CD8-positive, alpha-beta memory T cell (primary cell): ENCODE measurements around the gene CCT7. TPM values are rescaled to one million over a fixed set of nuclear protein-coding genes. Genes with fewer than 3 reads are reported as not detected.
A peak's percentile ranks its signal among the peaks of the same experiment; 100 is the strongest.

Source experiments
- CTCF ChIA-PET: fragments of 350-600 bp; sonication (Branson Sonifier 250); formaldehyde crosslinking; loops from one replicate; lab custom pipeline; 2021; ENCODE audit warnings: antibody characterized with exemption; lab: Charles Lee
- POLR2A ChIA-PET: fragments of 350-600 bp; sonication (Branson Sonifier 250); formaldehyde crosslinking; loops from one replicate; lab custom pipeline; 2021; ENCODE audit warnings: antibody characterized with exemption; lab: Charles Lee
- DNase-seq, 5 donors: peaks; one replicate each; pipeline versions ENCODE4 v3.0.0 to v3.0.0-alpha.2; 2020 to 2022; ENCODE audit warnings: mixed read lengths in 1 of 5
- H3K27ac ChIP-seq: one replicate; pipeline ENCODE4 v1.7.0; 2013; ENCODE audit warnings: low read depth, mild to moderate bottlenecking, low read length, moderate library complexity
- H3K27me3 ChIP-seq: 2 replicates; pipeline ENCODE4 v1.7.0; 2013; ENCODE audit warnings: low read length, mild to moderate bottlenecking; ENCODE audit not compliant: insufficient read depth, poor library complexity, severe bottlenecking
- H3K36me3 ChIP-seq: 2 replicates; pipeline ENCODE4 v1.7.0; 2013; ENCODE audit warnings: mild to moderate bottlenecking, low read length, moderate library complexity; ENCODE audit not compliant: insufficient read depth
- H3K4me1 ChIP-seq: 2 replicates; pipeline ENCODE4 v1.7.0; 2013; ENCODE audit warnings: mild to moderate bottlenecking, low read length, moderate library complexity; ENCODE audit not compliant: insufficient read depth
- H3K4me3 ChIP-seq: 2 replicates; pipeline ENCODE4 v1.7.0; 2013; ENCODE audit warnings: mild to moderate bottlenecking, low read length
- H3K9me3 ChIP-seq: 2 replicates; pipeline ENCODE4 v1.7.0; 2013; ENCODE audit warnings: mild to moderate bottlenecking, low read length
- H3K27ac Mint-ChIP-seq, 8 donors: one replicate each; pipeline ENCODE4 v1.8.0; 2020 to 2021; ENCODE audit warnings: mixed read lengths in 8 of 8, mild to moderate bottlenecking in 6 of 8, inconsistent platforms in 3 of 8, moderate library complexity in 3 of 8
- H3K27me3 Mint-ChIP-seq, 2 donors: one replicate each; pipeline ENCODE4 v1.8.0; 2020 to 2021; ENCODE audit warnings: mixed read lengths in 2 of 2, mild to moderate bottlenecking in 1 of 2, moderate library complexity in 1 of 2
- H3K36me3 Mint-ChIP-seq, 3 donors: one replicate each; pipeline ENCODE4 v1.8.0; 2020 to 2021; ENCODE audit warnings: mixed read lengths in 3 of 3, inconsistent platforms in 1 of 3, mild to moderate bottlenecking in 1 of 3
- H3K4me1 Mint-ChIP-seq, 3 donors: one replicate each; pipeline ENCODE4 v1.8.0; 2020 to 2021; ENCODE audit warnings: mixed read lengths in 3 of 3, inconsistent platforms in 1 of 3, mild to moderate bottlenecking in 1 of 3
- H3K4me3 Mint-ChIP-seq, 7 donors: one replicate each; pipeline ENCODE4 v1.8.0; 2020 to 2021; ENCODE audit warnings: mixed read lengths in 7 of 7, mild to moderate bottlenecking in 6 of 7, moderate library complexity in 4 of 7, inconsistent platforms in 2 of 7
- H3K9me3 Mint-ChIP-seq, 5 donors: one replicate each; pipeline ENCODE4 v1.8.0; 2020 to 2022; ENCODE audit warnings: mixed read lengths in 5 of 5, mild to moderate bottlenecking in 3 of 5, moderate library complexity in 2 of 5, inconsistent platforms in 1 of 5
- polyA plus RNA-seq: library from polyadenylated mRNA; unstranded; fragments of 300-500 nt; fragmentation: Illumina TruSeq; gene quantifications from one replicate; pipeline ENCODE4 v1.2.3, GENCODE V29; 2021
- total RNA-seq, 2 experiments: library from RNA; stranded (reverse); gene quantifications; one replicate each; pipeline ENCODE4 v1.2.3, GENCODE V29; 2021

The CCT7 gene
- total and polyA plus RNA-seq, 3 experiments from 2014 or later = 263 to 758 (median 750) TPM

DNA sequence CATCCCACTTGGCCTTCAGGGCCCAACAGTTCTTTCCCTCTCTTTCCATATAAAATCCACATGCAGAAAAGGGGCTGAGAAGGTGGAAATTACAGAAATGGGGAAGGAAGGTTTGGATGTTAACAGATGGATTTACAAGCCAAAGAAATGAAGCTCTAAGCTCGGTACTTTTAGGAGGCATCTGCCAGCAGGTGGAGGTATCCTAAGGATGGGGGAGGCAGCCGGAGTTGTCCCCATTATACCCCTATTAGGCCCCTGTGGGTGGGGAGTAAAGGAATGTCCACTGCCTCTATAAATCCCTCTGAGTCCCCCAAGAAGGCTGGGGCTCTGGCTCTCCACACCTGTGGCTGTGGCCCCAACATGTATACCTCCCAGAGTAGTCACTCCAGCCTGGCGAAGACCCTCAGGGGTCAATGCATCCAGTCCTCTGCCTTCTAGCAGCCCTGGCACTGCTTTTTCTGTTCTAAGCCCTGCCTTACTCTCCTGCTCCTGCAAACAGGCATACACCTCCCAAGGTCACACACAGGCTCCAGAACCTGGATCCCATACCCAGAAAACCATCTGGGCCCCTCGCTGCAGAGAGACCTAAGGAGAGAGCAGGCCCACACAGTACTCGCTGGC lies 48.9 kb downstream of the CCT7 start:
- no peak for DNase-seq
- H3K4me3 Mint-ChIP-seq = peak overlapping the region; percentile 77 to 94 (median 87)
- ChIA-PET CTCF (no interaction called here), POLR2A (no interaction called here)
- H3K9me3 Mint-ChIP-seq = no peaks in the 10 kb centered on the region
- peaks cover 17 to 33% (median 29%) of the 10 kb centered on the region in 3 donors for H3K4me1 Mint-ChIP-seq
- no peak overlapping the region for H3K27ac ChIP-seq
- H3K36me3 ChIP-seq = no peaks in the 10 kb centered on the region
- peaks cover 18% of the 10 kb centered on the region for H3K4me1 ChIP-seq
- H3K4me3 ChIP-seq = no peak overlapping the region
- no peaks in the 10 kb centered on the region for H3K9me3 ChIP-seq
- peak overlapping the region in 7 of 8 donors; percentile 55 to 83 (median 71) for H3K27ac Mint-ChIP-seq
- H3K27me3 ChIP-seq = no peaks in the 10 kb centered on the region
- peaks cover 0 to 2% (median 1%) of the 10 kb centered on the region in 3 donors for H3K36me3 Mint-ChIP-seq
- peaks cover under 1 to 3% of the 10 kb centered on the region in 2 donors for H3K27me3 Mint-ChIP-seq

DNA sequence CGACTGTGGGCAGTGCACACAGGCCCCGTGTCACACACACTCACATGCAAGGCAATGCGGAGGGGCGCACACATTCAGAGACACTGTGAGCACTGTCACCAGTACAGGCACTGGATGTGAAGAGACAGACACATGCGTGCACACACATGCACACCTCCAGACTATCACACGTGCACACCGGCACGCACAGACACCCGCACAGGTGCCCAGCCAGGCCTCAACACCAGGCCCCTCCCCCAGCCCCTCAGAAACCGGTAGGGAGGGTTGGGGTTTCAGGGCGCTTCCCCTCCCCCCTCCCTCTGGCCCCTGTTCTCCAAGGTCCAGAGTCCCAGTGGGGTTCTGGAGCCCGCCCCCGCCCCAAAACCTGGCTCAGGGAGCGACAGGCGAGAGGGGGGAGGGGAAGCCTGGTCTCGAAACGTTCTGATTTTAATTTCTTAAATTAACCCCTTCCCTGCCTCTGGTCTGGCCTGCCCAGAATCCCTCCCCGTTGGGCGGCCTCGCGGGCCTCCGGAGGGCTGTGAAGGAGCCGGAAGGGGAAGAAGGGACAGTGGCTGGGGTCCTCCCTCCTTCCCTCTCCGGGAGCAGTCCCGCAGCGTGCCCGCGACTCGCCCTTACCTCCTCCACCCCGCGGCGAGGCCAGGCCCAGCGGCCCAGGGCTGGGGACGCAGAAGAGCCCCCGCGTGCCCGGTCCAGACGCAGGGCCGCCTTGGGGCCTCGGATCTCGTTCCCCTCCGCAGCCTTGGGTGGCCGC lies 49.6 kb downstream of the CCT7 start:
- peak overlapping the region; percentile 39 for H3K27ac ChIP-seq
- H3K27ac Mint-ChIP-seq = peak overlapping the region in 7 of 8 donors; percentile 55 to 83 (median 71)
- H3K9me3 Mint-ChIP-seq = no peaks in the 10 kb centered on the region
- H3K36me3 ChIP-seq = no peaks in the 10 kb centered on the region
- ChIA-PET POLR2A (interaction anchor here (0.7 to 1.6 kb wide), 6 partner anchors 9 to 212 kb away, joined by 3 to 6 read pairs (median 4); partner anchors contain the start of genes ALMS1, CCT7, EGR4 and PRADC1), CTCF (interaction anchor here (0.8 to 0.9 kb wide), 2 partner anchors 9 to 49 kb away, joined by 3 read pairs; partner anchors contain the start of gene EGR4)
- H3K27me3 Mint-ChIP-seq = peaks cover 3 to 7% of the 10 kb centered on the region in 2 donors
- no peaks in the 10 kb centered on the region for H3K9me3 ChIP-seq
- H3K4me3 ChIP-seq = peak overlapping the region; percentile 70
- H3K4me3 Mint-ChIP-seq = peak overlapping the region; percentile 77 to 94 (median 87)
- peak in 1 of 5 donors; percentile 13 for DNase-seq
- no peaks in the 10 kb centered on the region for H3K27me3 ChIP-seq
- peaks cover 18% of the 10 kb centered on the region for H3K4me1 ChIP-seq
- H3K36me3 Mint-ChIP-seq = peaks cover 0 to 2% (median 1%) of the 10 kb centered on the region in 3 donors
- peaks cover 17 to 29% (median 28%) of the 10 kb centered on the region in 3 donors for H3K4me1 Mint-ChIP-seq

DNA sequence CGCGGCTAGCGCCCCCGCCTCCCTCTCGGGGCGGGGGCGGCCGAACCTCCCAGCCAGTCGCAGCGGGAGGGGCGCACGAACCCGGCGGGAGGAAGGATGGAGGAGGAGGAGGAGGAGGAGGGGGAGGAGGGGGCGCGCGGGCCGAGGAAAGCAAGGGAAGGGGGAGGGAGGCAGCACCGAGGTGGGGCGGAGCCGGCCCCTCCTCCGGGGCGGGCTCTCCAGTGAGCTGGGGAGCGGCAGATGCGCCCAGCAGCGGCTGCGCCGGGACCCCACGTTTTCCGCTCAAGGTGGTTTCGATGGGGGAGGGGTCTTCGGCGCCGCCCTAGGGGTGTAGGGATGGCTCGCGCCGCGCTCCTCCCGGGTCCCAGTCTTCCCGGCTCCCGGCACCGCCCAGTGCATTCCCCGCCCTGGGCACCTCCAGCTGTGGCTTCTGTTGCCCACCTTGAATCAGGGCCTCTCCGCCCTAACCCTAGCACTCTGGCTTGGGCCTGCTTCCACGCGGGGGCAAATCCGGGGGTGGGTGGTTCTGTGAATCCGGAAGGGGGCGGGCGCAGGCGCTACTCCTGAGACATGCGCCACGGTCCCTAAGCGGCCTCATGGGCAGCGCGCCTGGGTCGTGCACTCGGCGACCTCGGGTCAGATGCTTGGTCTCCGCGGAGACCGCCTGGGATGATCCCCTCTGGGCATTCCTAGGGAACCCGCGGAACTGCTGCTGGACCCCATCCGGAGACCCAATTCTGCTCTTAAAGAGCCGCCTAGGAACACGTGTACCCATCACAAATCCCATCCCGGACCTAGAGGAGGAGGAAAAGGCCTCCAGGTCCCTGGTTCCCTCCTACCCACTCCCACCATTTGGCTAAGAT lies 50.4 kb downstream of the CCT7 start, which contains the start of gene FBXO41:
TSS of gene FBXO41 (minus strand) at position 183 of the 863 bp plus-strand sequence. CDS start 14,848 bp downstream, outside the sequence.
- peak within 1 kb of the TSS; percentile 70 for H3K4me3 ChIP-seq
- Mint-ChIP-seq H3K4me1 (peaks cover 17 to 29% (median 24%) of the 10 kb centered on the region in 3 donors), H3K36me3 (peaks cover 0 to 1% (median 0%) of the 10 kb centered on the region in 3 donors), H3K27me3 (peaks cover 3 to 7% of the 10 kb centered on the region in 2 donors), H3K9me3 (no peaks in the 10 kb centered on the region), H3K4me3 (peak within 1 kb of the TSS; percentile 82 to 94 (median 87)), H3K27ac (peak within 1 kb of the TSS; percentile 55 to 91 (median 76))
- no peaks in the 10 kb centered on the region for H3K36me3 ChIP-seq
- peaks cover 18% of the 10 kb centered on the region for H3K4me1 ChIP-seq
- H3K27ac ChIP-seq = peak within 1 kb of the TSS; percentile 45
- ChIA-PET CTCF (interaction anchor here (0.8 to 1.4 kb wide), 5 partner anchors 8 to 50 kb away, joined by 3 to 4 read pairs (median 3); partner anchors contain the start of gene EGR4), POLR2A (interaction anchor here (0.7 to 1.6 kb wide), 7 partner anchors 8 to 213 kb away, joined by 3 to 6 read pairs (median 3); partner anchors contain the start of genes ALMS1, CCT7, EGR4 and PRADC1)
- DNase-seq = peak; percentile 58 to 80 (median 67)
- no peaks in the 10 kb centered on the region for H3K27me3 ChIP-seq
- no peaks in the 10 kb centered on the region for H3K9me3 ChIP-seq

DNA sequence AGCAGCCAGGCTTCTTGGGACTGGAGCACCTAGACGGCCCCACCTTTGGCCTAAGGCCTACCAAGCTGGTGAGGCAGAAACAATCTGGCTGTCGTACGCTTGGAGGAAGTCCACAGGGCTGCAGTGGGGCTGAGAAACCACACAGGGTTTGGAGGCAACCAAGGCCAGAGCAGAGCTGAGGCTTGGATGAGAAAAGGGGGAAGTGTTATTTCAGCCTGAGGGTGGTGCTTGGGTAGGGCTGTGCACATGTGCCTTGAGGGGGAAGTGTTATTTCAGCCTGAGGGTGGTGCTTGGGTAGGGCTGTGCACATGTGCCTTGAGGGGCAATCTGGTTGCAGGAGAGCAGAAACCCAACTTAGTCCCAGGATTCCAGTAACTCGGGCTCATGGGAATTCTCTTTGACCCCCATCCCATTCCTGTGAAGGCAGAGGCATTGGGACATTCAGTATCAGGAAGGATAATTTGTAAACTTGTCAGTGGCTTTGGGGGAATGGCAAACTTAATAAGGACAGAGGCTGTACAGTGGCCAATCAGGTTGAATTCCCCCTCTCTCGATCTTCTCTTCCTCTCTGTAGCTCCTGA lies 51.1 kb downstream of the CCT7 start:
- peaks cover 5 to 8% of the 10 kb centered on the region in 2 donors for H3K27me3 Mint-ChIP-seq
- H3K27ac ChIP-seq = no peak overlapping the region
- no peaks in the 10 kb centered on the region for H3K36me3 ChIP-seq
- POLR2A ChIA-PET = interaction anchor here (0.8 to 1.6 kb wide), 3 partner anchors 52 to 100 kb away, joined by 3 to 6 read pairs (median 5); partner anchors contain the start of genes ALMS1 and PRADC1
- DNase-seq = no peak
- H3K4me3 ChIP-seq = peak overlapping the region; percentile 70
- H3K9me3 Mint-ChIP-seq = peaks cover 0 to under 1% (median 0%) of the 10 kb centered on the region in 5 donors
- peak overlapping the region; percentile 72 to 94 (median 79) for H3K4me3 Mint-ChIP-seq
- H3K4me1 Mint-ChIP-seq = peaks cover 17 to 29% (median 25%) of the 10 kb centered on the region in 3 donors
- no peaks in the 10 kb centered on the region for H3K9me3 ChIP-seq
- peaks cover 0 to 1% (median 0%) of the 10 kb centered on the region in 3 donors for H3K36me3 Mint-ChIP-seq
- H3K4me1 ChIP-seq = peaks cover 18% of the 10 kb centered on the region
- peak overlapping the region in 6 of 8 donors; percentile 41 to 91 (median 59) for H3K27ac Mint-ChIP-seq
- no peaks in the 10 kb centered on the region for H3K27me3 ChIP-seq
- CTCF ChIA-PET = interaction anchor here (0.8 to 1.4 kb wide), 3 partner anchors 9 to 17 kb away, joined by 3 to 4 read pairs (median 4); no protein-coding TSS in a partner anchor

DNA sequence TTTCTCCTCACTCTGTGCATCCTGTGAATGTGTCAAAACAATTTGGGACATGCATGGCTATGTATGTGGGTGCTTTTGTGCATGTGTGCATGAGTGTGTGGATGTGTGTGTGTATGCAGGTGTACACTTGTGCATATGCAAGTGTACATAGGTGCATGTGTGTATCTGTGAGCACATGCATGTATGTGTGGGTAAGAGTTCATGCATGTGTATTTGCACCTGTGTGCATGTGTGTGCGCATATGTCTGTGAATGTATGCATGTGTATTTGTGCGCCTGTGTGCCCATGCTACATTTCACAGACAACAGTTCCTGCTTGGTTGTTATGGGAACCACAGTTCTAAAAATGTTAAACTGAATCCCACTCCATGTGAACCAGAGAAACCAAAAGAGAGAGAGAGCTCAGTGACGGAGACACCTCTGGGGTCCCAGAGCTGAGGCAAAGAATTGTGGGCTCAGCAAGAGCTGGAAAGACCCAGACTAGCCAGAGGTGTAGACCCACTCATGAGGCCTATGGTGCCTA lies 52.1 kb downstream of the CCT7 start:
- no peaks in the 10 kb centered on the region for H3K27me3 ChIP-seq
- H3K4me3 ChIP-seq = no peak overlapping the region
- Mint-ChIP-seq H3K4me3 (peak overlapping the region in 5 of 7 donors; percentile 42 to 94 (median 77)), H3K4me1 (peaks cover 21 to 39% (median 34%) of the 10 kb centered on the region in 3 donors), H3K27me3 (peaks cover 11 to 18% of the 10 kb centered on the region in 2 donors), H3K27ac (peak overlapping the region in 1 of 8 donors; percentile 27), H3K9me3 (peaks cover 0 to 2% (median 0%) of the 10 kb centered on the region in 5 donors), H3K36me3 (peaks cover 0 to 1% (median 0%) of the 10 kb centered on the region in 3 donors)
- H3K36me3 ChIP-seq = no peaks in the 10 kb centered on the region
- DNase-seq = no peak
- H3K4me1 ChIP-seq = peaks cover 22% of the 10 kb centered on the region
- ChIA-PET POLR2A (no interaction called here), CTCF (interaction anchor here (1.3 to 1.4 kb wide), 2 partner anchors 8 to 18 kb away, joined by 3 to 4 read pairs; no protein-coding TSS in a partner anchor)
- H3K9me3 ChIP-seq = no peaks in the 10 kb centered on the region
- H3K27ac ChIP-seq = no peak overlapping the region

DNA sequence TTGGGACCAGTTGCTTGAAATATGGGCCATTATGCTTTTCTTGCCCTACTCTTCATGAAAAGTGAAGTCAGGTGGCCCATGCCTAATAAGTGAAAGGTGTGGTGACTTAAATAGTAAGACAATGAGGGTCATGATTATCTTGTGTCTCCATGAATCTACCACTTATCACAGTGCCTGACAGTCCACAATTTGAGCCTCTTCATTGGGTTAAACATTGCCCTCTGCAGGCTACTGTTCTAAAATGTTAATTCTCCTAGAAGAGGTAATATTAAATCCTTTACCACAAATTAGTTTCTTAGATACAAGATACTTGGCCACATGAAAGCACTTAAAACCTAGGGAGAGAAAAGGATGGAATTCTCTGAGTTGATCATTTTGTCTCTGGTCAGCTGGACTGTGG lies 55.2 kb downstream of the CCT7 start:
- H3K27me3 ChIP-seq = peaks cover 17% of the 10 kb centered on the region
- Mint-ChIP-seq H3K4me3 (peak overlapping the region in 1 of 7 donors; percentile 46), H3K36me3 (no peaks in the 10 kb centered on the region), H3K27me3 (peaks cover 20 to 30% of the 10 kb centered on the region in 2 donors), H3K9me3 (peaks cover 0 to 4% (median 0%) of the 10 kb centered on the region in 5 donors), H3K27ac (no peak overlapping the region), H3K4me1 (peaks cover 18 to 49% (median 34%) of the 10 kb centered on the region in 3 donors)
- POLR2A ChIA-PET = interaction anchor here (4.7 kb wide), 1 partner anchor 55 kb away, joined by 25 read pairs; the partner anchor contains the start of genes CCT7 and PRADC1
- H3K36me3 ChIP-seq = no peaks in the 10 kb centered on the region
- DNase-seq = no peak
- H3K4me1 ChIP-seq = peaks cover 35% of the 10 kb centered on the region
- CTCF ChIA-PET = interaction anchor here (0.7 to 6.8 kb wide), 10 partner anchors 8 to 425 kb away, joined by 3 to 54 read pairs (median 8); partner anchors contain the start of genes ALMS1, CCT7 and PRADC1
- H3K9me3 ChIP-seq = no peaks in the 10 kb centered on the region
- H3K27ac ChIP-seq = no peak overlapping the region
- H3K4me3 ChIP-seq = no peak overlapping the region
